SJSA1 (cell line): Measurements from ENCODE around the gene RNF111. TPM values are rescaled to one million over a fixed set of nuclear protein-coding genes. Genes with fewer than 3 reads are reported as not detected.

Source experiments
- DNase-seq, 2 experiments: peaks; one replicate each; pipeline ENCODE4 v3.0.0-alpha.2; 2015 to 2020; ENCODE audit warnings: low spot score in 2 of 2, low read depth in 1 of 2
- H3K27ac ChIP-seq: fragments of 250-450 bp; sonication (Bioruptor Pico); 2 replicates; pipeline ENCODE4 v1.5.1; 2020; ENCODE audit warnings: mild to moderate bottlenecking, moderate library complexity
- H3K27me3 ChIP-seq: fragments of 250-450 bp; sonication (Bioruptor Pico); replicated peaks from 2 replicates; pipeline ENCODE4 v1.5.1; 2020; ENCODE audit warnings: mild to moderate bottlenecking, moderate library complexity
- H3K36me3 ChIP-seq: fragments of 250-450 bp; sonication (Bioruptor Pico); 2 replicates; pipeline ENCODE4 v1.5.1; 2020; ENCODE audit warnings: mild to moderate bottlenecking
- H3K4me1 ChIP-seq: fragments of 250-450 bp; sonication (Bioruptor Pico); replicated peaks from 2 replicates; pipeline ENCODE4 v1.6.1; 2021; ENCODE audit warnings: mild to moderate bottlenecking
- H3K4me3 ChIP-seq: fragments of 250-450 bp; sonication (Bioruptor Pico); 2 replicates; pipeline ENCODE4 v1.5.1; 2020; ENCODE audit warnings: mild to moderate bottlenecking
- H3K9me3 ChIP-seq: fragments of 250-450 bp; sonication (Bioruptor Pico); replicated peaks from 2 replicates; pipeline ENCODE4 v1.5.1; 2020; ENCODE audit warnings: mild to moderate bottlenecking
- total RNA-seq: library from RNA; depleted of rRNA; stranded (reverse); fragments of >200 nt; shearing (Covaris generic); gene quantifications from 2 replicates; pipeline ENCODE4 v1.2.3, GENCODE V29; 2014

The RNF111 gene
- total RNA-seq, 1 experiment from 2014 or later: 17.7 TPM

GRCh38 chr15:59051873-59052861 lies 64.7 kb downstream of the RNF111 start:
- Histone ChIP-seq H3K4me1 (no peaks in the 10 kb centered on the region), H3K9me3 (no peaks in the 10 kb centered on the region), H3K36me3 (peaks cover 58% of the 10 kb centered on the region), H3K27ac (no peak overlapping the region), H3K27me3 (no peaks in the 10 kb centered on the region), H3K4me3 (no peak overlapping the region)
- no peak for DNase-seq

- DNase-seq: no peak
- Histone ChIP-seq H3K4me1 (no peaks in the 10 kb centered on the region), H3K9me3 (no peaks in the 10 kb centered on the region), H3K27me3 (no peaks in the 10 kb centered on the region), H3K4me3 (no peak overlapping the region), H3K27ac (no peak overlapping the region), H3K36me3 (peaks cover 60% of the 10 kb centered on the region)
Observed at GRCh38 chr15:59052915-59053407, 65.5 kb downstream of the RNF111 start.

- Histone ChIP-seq H3K27me3 (no peaks in the 10 kb centered on the region), H3K4me3 (no peak overlapping the region)
Observed at GRCh38 chr15:59053482-59053881, 66.0 kb downstream of the RNF111 start.

GRCh38 chr15:59059076-59059597 lies 71.7 kb downstream of the RNF111 start:
- no peaks in the 10 kb centered on the region for H3K4me1 ChIP-seq
- no peaks in the 10 kb centered on the region for H3K9me3 ChIP-seq
- peaks cover 93% of the 10 kb centered on the region for H3K36me3 ChIP-seq
- no peak overlapping the region for H3K27ac ChIP-seq
- H3K4me3 ChIP-seq: no peak overlapping the region
- DNase-seq: no peak
- no peaks in the 10 kb centered on the region for H3K27me3 ChIP-seq

More at GRCh38 chr15:59053482-59053881, 66.0 kb downstream of the RNF111 start:
- Histone ChIP-seq H3K36me3 (peaks cover 61% of the 10 kb centered on the region), H3K27ac (no peak overlapping the region), H3K4me1 (no peaks in the 10 kb centered on the region), H3K9me3 (no peaks in the 10 kb centered on the region)
- DNase-seq: no peak

- Histone ChIP-seq H3K4me3 (no peak overlapping the region), H3K9me3 (no peaks in the 10 kb centered on the region), H3K36me3 (peaks cover 88% of the 10 kb centered on the region), H3K27ac (no peak overlapping the region), H3K4me1 (no peaks in the 10 kb centered on the region), H3K27me3 (no peaks in the 10 kb centered on the region)
- DNase-seq: no peak
Observed at GRCh38 chr15:59060348-59060747, 72.9 kb downstream of the RNF111 start.

GRCh38 chr15:59063042-59063441 lies 75.6 kb downstream of the RNF111 start:
- DNase-seq: no peak

GRCh38 chr15:59069430-59069829 lies 82.0 kb downstream of the RNF111 start:
- no peaks in the 10 kb centered on the region for H3K4me1 ChIP-seq
- no peaks in the 10 kb centered on the region for H3K27me3 ChIP-seq
- H3K4me3 ChIP-seq: no peak overlapping the region
- peaks cover 56% of the 10 kb centered on the region for H3K36me3 ChIP-seq
- H3K9me3 ChIP-seq: no peaks in the 10 kb centered on the region
- no peak overlapping the region for H3K27ac ChIP-seq
- DNase-seq: no peak

More at GRCh38 chr15:59063042-59063441, 75.6 kb downstream of the RNF111 start:
- Histone ChIP-seq H3K36me3 (peaks cover 89% of the 10 kb centered on the region), H3K27me3 (no peaks in the 10 kb centered on the region), H3K4me3 (no peak overlapping the region), H3K4me1 (no peaks in the 10 kb centered on the region), H3K27ac (no peak overlapping the region), H3K9me3 (no peaks in the 10 kb centered on the region)

GRCh38 chr15:59074607-59075006 lies 87.1 kb downstream of the RNF111 start:
- no peaks in the 10 kb centered on the region for H3K9me3 ChIP-seq
- DNase-seq: no peak
- peaks cover 37% of the 10 kb centered on the region for H3K36me3 ChIP-seq
- no peaks in the 10 kb centered on the region for H3K27me3 ChIP-seq
- no peak overlapping the region for H3K4me3 ChIP-seq
- H3K27ac ChIP-seq: no peak overlapping the region
- no peaks in the 10 kb centered on the region for H3K4me1 ChIP-seq

GRCh38 chr15:59087731-59088130 lies 100.3 kb downstream of the RNF111 start:
- no peak for DNase-seq
- peaks cover 70% of the 10 kb centered on the region for H3K36me3 ChIP-seq

GRCh38 chr15:59094077-59094476 lies 106.6 kb downstream of the RNF111 start:
- DNase-seq: no peak
- Histone ChIP-seq H3K27me3 (no peaks in the 10 kb centered on the region), H3K4me3 (no peak overlapping the region), H3K27ac (no peak overlapping the region), H3K4me1 (no peaks in the 10 kb centered on the region), H3K36me3 (peaks cover 71% of the 10 kb centered on the region), H3K9me3 (no peaks in the 10 kb centered on the region)

More at GRCh38 chr15:59087731-59088130, 100.3 kb downstream of the RNF111 start:
- no peaks in the 10 kb centered on the region for H3K27me3 ChIP-seq
- no peak overlapping the region for H3K4me3 ChIP-seq
- no peaks in the 10 kb centered on the region for H3K9me3 ChIP-seq
- H3K27ac ChIP-seq: no peak overlapping the region
- H3K4me1 ChIP-seq: no peaks in the 10 kb centered on the region

GRCh38 chr15:59096429-59096828 lies 109.0 kb downstream of the RNF111 start:
- Histone ChIP-seq H3K36me3 (peaks cover 59% of the 10 kb centered on the region), H3K27me3 (no peaks in the 10 kb centered on the region)
- no peak for DNase-seq

GRCh38 chr15:59099162-59099685 lies 111.8 kb downstream of the RNF111 start:
- Histone ChIP-seq H3K27me3 (no peaks in the 10 kb centered on the region), H3K9me3 (no peaks in the 10 kb centered on the region)
- no peak for DNase-seq

More at GRCh38 chr15:59096429-59096828, 109.0 kb downstream of the RNF111 start:
- no peaks in the 10 kb centered on the region for H3K4me1 ChIP-seq
- H3K27ac ChIP-seq: no peak overlapping the region
- H3K4me3 ChIP-seq: no peak overlapping the region
- H3K9me3 ChIP-seq: no peaks in the 10 kb centered on the region

GRCh38 chr15:59104602-59104911 lies 117.1 kb downstream of the RNF111 start:
- Histone ChIP-seq H3K4me1 (peaks cover 10% of the 10 kb centered on the region), H3K4me3 (peak overlapping the region; percentile 84), H3K9me3 (no peaks in the 10 kb centered on the region), H3K36me3 (peaks cover 38% of the 10 kb centered on the region), H3K27ac (peak overlapping the region; percentile 97), H3K27me3 (no peaks in the 10 kb centered on the region)
- no peak for DNase-seq

More at GRCh38 chr15:59099162-59099685, 111.8 kb downstream of the RNF111 start:
- Histone ChIP-seq H3K27ac (no peak overlapping the region), H3K4me3 (no peak overlapping the region), H3K4me1 (peaks cover 1% of the 10 kb centered on the region; the same call in 1 of the 2 replicates), H3K36me3 (peaks cover 40% of the 10 kb centered on the region)
